Stomach (tissue), 4 donors: ENCODE data around the gene NTM.

Experiments
- EP300 ChIP-seq: sonication (generic); formaldehyde crosslinking; IDR thresholded peaks from one replicate; pipeline ENCODE4 v1.6.1; 2017; ENCODE audit warnings: antibody characterized with exemption
- POLR2A ChIP-seq, 4 donors: fragments of 450-650 bp; IDR thresholded peaks; one replicate each; pipeline ENCODE4 v1.6.1; 2016; ENCODE audit warnings: antibody characterized with exemption in 4 of 4, control low read depth in 2 of 4, mild to moderate bottlenecking in 1 of 4, moderate library complexity in 1 of 4
- TF ChIP-seq, protein P1 (sequence below), 7 experiments: fragments of 450-650 bp in 4 of 7; fragments of 200-600 bp in 3 of 7; sonication (generic) in 3 of 7; IDR thresholded peaks; one replicate each; pipeline ENCODE4 v1.5.1; 2016 to 2019; ENCODE audit warnings: antibody characterized with exemption in 7 of 7, control low read depth in 2 of 7, mild to moderate bottlenecking in 1 of 7

DNA sequence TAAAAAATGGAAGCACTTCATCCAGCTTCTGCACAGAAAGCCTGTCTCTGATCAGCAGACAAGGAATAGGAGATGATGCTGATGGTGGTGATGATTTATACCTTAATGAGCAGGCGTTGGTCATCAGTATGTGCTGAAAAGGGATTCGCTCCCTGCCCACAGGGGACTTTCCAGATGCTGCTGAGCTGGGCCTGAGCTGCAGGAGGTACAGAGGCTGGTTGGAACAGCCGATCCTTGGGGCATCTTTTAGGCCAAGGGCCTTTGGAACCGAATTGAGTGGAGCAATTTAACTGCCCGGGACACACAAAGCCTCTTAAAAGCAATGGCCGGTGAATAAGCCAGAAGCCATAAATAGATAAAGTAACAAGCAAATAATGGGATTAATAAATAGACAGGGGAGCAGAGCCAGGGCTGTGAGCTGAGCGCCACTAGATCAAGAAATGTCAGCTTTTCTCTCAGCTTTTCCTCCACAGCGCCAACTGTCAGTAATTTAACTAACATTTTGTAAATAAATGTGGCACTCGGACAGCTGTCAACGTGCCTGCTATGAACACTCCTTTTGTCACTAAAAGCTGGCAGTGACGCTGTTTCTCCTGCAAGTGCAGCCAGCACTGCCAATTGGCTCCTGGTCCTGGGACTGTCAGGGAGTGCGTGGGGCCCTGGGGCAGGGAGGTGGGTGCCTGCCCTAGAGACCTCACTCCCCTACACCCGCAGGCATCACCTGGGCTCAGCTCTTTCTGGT is 562.3 kb downstream of the NTM start:
- TF ChIP-seq EP300 (no peak), POLR2A (IDR thresholded peaks at IDR 0.05) (no peak)
- TF ChIP-seq, protein P1, sequence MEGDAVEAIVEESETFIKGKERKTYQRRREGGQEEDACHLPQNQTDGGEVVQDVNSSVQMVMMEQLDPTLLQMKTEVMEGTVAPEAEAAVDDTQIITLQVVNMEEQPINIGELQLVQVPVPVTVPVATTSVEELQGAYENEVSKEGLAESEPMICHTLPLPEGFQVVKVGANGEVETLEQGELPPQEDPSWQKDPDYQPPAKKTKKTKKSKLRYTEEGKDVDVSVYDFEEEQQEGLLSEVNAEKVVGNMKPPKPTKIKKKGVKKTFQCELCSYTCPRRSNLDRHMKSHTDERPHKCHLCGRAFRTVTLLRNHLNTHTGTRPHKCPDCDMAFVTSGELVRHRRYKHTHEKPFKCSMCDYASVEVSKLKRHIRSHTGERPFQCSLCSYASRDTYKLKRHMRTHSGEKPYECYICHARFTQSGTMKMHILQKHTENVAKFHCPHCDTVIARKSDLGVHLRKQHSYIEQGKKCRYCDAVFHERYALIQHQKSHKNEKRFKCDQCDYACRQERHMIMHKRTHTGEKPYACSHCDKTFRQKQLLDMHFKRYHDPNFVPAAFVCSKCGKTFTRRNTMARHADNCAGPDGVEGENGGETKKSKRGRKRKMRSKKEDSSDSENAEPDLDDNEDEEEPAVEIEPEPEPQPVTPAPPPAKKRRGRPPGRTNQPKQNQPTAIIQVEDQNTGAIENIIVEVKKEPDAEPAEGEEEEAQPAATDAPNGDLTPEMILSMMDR (IDR thresholded peaks at IDR 0.05): no peak
